Adrenal gland (tissue), 5 donors: Measurements from ENCODE around the gene DCHS2.

Experiments used
- POLR2A ChIP-seq, 2 donors: fragments of 450-650 bp; IDR thresholded peaks; one replicate each; pipeline ENCODE4 v1.6.1; 2017; ENCODE audit warnings: antibody characterized with exemption in 2 of 2, mild to moderate bottlenecking in 2 of 2, moderate library complexity in 1 of 2
- TF ChIP-seq, protein P1 (sequence below), 6 experiments: fragments of 450-650 bp in 4 of 6; fragments of 200-600 bp in 2 of 6; sonication (generic) in 1 of 6; IDR thresholded peaks; 1 replicate in 5 of 6; 2 replicates in 1 of 6; pipeline versions ENCODE4 v1.5.1 to v1.8.0; 2016 to 2021; ENCODE audit warnings: antibody characterized with exemption in 6 of 6, mild to moderate bottlenecking in 2 of 6, moderate library complexity in 1 of 6
- donor health status: DM: no; HTN: no; CAD: no.

DNA sequence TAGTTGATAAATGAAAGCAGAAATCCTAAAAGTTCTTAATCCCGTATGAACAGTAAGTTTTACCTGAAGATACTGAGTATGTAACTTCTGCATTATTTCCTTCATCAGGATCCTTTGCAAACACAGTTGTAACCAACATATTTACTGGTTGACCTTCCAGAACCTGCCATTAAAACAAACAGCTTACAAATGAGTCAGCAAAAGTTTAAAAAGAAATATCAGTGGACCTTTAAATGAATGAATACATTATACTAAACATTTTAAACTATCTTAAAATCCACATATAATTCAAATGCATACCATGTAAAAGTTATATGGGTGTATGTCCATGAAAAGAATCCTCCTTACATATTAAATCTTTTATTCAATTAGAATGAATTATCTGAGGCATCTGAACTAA lies 163.6 kb downstream of the DCHS2 start:
- TF ChIP-seq, protein P1, sequence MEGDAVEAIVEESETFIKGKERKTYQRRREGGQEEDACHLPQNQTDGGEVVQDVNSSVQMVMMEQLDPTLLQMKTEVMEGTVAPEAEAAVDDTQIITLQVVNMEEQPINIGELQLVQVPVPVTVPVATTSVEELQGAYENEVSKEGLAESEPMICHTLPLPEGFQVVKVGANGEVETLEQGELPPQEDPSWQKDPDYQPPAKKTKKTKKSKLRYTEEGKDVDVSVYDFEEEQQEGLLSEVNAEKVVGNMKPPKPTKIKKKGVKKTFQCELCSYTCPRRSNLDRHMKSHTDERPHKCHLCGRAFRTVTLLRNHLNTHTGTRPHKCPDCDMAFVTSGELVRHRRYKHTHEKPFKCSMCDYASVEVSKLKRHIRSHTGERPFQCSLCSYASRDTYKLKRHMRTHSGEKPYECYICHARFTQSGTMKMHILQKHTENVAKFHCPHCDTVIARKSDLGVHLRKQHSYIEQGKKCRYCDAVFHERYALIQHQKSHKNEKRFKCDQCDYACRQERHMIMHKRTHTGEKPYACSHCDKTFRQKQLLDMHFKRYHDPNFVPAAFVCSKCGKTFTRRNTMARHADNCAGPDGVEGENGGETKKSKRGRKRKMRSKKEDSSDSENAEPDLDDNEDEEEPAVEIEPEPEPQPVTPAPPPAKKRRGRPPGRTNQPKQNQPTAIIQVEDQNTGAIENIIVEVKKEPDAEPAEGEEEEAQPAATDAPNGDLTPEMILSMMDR (IDR thresholded peaks at IDR 0.05): no peak
- TF ChIP-seq POLR2A (IDR thresholded peaks at IDR 0.05): no peak
